Stimulated activated CD4-positive, alpha-beta T cell treated with anti-CD3 and anti-CD28 coated beads, TNF-alpha, amount 100 ng/mL, for 1 hour (primary cell): Measurements from ENCODE around the gene ATRN.
"Not testable (repeated sequence)": the region's sequence is repeated elsewhere in the genome, so short reads cannot be mapped to it uniquely, and the experiment has no call there.

ENCODE experiments used
- DNase-seq, 3 donors: peaks; one replicate each; pipeline ENCODE4 v3.0.0-alpha.2; 2020; ENCODE audit warnings: low read depth in 3 of 3, low spot score in 1 of 3

The ATRN gene

GRCh38 chr20:3560578-3560977 is 89.8 kb downstream of the ATRN start:
- DNase-seq: no peak

- DNase-seq: no peak
These were observed 92.3 kb downstream of the ATRN start for GRCh38 chr20:3563133-3563532.

- DNase-seq: no peak
These were observed 92.8 kb downstream of the ATRN start for GRCh38 chr20:3563548-3564177.

DNA sequence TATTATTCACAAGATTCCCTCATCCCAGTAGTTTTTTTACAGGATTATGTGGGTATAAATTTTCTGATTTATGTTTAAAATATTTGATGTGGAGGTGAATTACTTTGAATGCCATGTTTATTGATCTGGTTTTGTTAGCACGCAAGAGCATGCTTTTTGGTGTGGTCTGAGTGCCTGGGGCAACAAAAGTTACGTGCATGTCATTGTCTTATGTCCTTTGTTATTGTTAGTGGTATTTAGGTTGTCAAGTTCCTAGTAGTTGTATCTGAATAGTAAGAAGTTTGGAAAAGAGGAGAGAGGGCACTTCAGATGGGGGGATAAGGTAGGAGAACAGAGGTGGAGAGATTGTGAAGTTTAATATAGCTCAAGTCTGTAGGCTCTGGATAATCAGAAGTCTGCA is 95.0 kb downstream of the ATRN start:
- no peak for DNase-seq

DNA sequence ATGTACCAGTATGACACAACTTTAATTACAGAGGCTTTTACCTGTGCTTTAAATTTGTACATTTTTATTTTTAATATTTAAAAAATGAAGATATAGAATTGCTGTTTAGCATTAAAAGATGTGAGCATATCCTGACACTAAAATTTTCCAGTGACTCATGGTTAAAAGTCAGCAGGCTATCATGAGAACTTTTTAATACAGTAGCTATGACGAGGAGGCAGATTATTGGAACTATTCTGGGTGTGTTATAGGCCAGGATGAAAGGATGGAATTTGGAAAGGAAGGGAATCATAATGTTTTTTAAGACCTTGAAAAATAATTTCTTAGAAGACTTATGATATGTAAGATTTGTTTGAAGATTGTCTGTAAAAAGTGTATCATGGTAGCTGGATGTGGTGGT is 101.3 kb downstream of the ATRN start:
- DNase-seq: no peak

- no peak for DNase-seq
These were observed 105.5 kb downstream of the ATRN start for GRCh38 chr20:3576363-3576762.

GRCh38 chr20:3577366-3577765 is 106.5 kb downstream of the ATRN start:
- DNase-seq: no peak

DNA sequence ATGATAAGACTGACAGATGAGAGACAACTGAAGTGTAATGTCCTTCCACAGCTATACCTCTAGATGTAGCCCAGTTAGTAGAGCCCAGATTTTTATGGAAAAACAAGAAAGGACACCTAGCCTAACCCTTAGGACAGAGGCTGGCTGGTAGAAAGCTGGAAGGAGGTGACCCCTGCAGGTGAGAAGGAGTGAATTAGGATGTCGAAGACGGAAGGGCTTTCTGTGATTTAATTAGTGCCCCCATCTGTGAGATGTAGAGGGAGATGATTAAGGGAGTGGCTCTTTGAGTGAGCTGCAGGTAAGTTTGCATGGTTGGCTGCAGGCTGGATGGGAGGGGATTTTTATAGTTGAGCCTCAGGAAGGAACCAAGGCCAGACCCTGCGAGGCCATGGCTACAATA is 109.6 kb downstream of the ATRN start:
- DNase-seq: no peak

DNA sequence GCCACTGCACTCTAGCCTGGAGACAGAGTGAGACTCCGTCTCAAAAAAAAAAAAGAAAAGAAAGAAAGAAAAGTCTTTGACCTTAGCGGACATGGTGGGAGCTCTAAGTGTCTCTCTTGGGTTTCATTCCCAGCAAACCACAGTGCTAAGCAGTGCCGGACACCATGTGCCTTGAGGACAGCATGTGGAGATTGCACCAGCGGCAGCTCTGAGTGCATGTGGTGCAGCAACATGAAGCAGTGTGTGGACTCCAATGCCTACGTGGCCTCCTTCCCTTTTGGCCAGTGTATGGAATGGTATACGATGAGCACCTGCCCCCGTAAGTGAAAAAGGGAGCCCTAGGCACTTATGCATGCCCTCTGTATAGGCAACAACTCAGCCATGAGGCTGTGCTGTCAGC is 112.9 kb downstream of the ATRN start:
- DNase-seq: no peak

- DNase-seq: no peak
These were observed 115.3 kb downstream of the ATRN start for GRCh38 chr20:3586093-3586492.

GRCh38 chr20:3590164-3590563 is 119.3 kb downstream of the ATRN start:
- no peak for DNase-seq

- no peak for DNase-seq
These were observed 122.1 kb downstream of the ATRN start for GRCh38 chr20:3592931-3593330.

DNA sequence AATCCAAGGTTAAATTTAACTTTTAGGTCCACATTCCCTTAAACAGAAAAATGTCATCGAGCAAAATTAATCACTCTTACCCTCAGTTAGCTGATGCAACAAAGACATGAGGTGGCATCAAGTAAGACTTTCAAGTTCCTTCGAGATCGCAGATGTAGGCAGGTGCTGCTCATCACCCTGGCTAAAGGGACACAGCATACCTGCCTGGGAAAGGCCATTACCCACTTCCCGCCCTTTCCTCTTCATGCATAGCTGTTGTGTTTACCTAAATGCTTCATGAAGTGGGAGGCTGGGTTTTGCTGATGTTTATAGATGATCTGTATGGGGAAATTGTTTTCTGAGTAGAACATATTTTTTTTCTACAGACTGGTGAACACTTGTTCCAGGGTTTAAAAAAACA is 124.7 kb downstream of the ATRN start:
- DNase-seq: no peak

DNA sequence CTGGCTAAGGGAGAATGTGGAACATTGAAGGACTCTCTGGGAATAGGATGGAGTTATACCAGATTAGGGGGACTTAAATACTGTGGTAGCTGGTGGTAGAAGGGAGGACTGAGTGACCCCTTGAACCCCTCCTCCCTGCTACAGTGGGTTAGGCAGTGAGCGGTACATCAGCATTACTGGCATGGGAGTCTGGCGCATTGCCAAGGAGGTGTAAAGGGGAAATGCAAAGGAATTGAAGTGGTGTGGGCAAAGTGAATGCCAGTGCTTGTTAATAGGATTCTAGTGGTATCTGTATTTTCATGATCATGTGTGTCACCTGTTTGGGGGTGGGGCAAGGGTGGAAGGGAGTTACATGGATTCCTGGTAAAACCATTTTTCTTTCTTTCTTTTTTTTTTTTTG is 132.3 kb downstream of the ATRN start:
- no peak for DNase-seq

GRCh38 chr20:3605386-3605886 is 134.6 kb downstream of the ATRN start:
- not testable (repeated sequence) for DNase-seq

GRCh38 chr20:3606021-3606420 is 135.2 kb downstream of the ATRN start:
- no peak for DNase-seq

- no peak for DNase-seq
These were observed 141.1 kb downstream of the ATRN start for GRCh38 chr20:3611901-3612300.

DNA sequence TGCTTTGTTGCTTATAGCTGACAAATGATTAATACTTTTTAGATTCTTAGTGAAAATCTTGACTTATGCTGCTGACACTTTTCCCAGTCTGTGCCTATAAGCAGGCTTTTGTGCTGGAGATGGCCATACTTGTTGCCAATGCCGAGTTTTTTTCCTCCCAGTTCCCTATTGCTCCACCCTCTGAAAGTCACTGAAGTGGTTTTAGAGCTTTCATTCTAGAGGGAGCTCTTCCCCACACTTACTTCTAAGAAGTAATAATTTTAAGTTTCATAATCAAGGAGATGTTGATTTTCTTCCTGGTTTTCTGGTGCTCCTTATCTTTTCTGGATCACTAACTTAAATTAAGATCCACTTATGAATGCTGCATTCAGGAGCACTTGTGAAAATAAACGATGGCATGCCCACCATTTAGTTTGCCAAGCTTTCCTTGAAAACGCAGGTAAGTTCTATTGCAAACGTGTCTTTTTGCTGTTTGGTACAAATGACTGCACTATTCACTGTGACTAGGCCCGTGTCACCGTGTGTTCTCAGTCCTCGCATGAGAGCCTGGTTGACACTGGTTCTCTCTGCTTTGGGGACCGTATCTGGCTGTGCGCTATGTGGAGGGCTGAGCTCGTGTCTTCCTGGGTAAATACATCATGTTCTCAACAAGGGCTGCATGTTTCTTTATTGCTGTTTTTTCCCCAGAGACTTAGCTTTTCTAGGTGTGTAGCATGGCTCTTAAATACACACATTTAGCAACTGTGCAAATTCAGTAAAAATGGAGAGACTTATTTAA is 142.2 kb downstream of the ATRN start:
- no peak for DNase-seq

- no peak for DNase-seq
These were observed 143.1 kb downstream of the ATRN start for GRCh38 chr20:3613821-3614440.

GRCh38 chr20:3614466-3614865 is 143.6 kb downstream of the ATRN start:
- no peak for DNase-seq

- DNase-seq: not testable (repeated sequence)
These were observed 144.5 kb downstream of the ATRN start for GRCh38 chr20:3615171-3615840.

GRCh38 chr20:3616250-3616649 is 145.4 kb downstream of the ATRN start:
- DNase-seq: no peak
